ENCODE results near the gene CFAP73. TPM values are rescaled to one million over a fixed set of nuclear protein-coding genes. Genes with fewer than 3 reads are reported as not detected.
A peak's percentile ranks its signal among the peaks of the same experiment; 100 is the strongest.

Gene CFAP73
- total RNA-seq, 1 donor from 2014 or later, result not detected

GRCh38 chr12:113109872-113110599, 39.5 kb upstream of the CFAP73 start:
- TF ChIP-seq CTCF (IDR thresholded peaks at IDR 0.05; ENCODE audit: insufficient read depth, low read length, severe bottlenecking), result no peak
- peak; percentile 55 for FAIRE-seq
- peaks cover 4% of the 10 kb centered on the region for H3K27me3 ChIP-seq (ENCODE audit: control insufficient read depth, insufficient read depth, low read length)

GRCh38 chr12:113111247-113111646, 38.3 kb upstream of the CFAP73 start:
- no peak for TF ChIP-seq CTCF (IDR thresholded peaks at IDR 0.05; ENCODE audit: insufficient read depth, low read length, severe bottlenecking)
- DNase-seq (ENCODE audit: low read depth), result no peak

More at GRCh38 chr12:113109872-113110599, 39.5 kb upstream of the CFAP73 start:
- H3K4me3 ChIP-seq (ENCODE audit: low read depth, low read length), result no peak overlapping the region
- no peaks in the 10 kb centered on the region for H3K36me3 ChIP-seq (ENCODE audit: control insufficient read depth, insufficient read depth, low read length)
- no peak for DNase-seq (ENCODE audit: low read depth)

GRCh38 chr12:113112043-113112899, 37.3 kb upstream of the CFAP73 start:
- DNase-seq (ENCODE audit: low read depth), result no peak
- Histone ChIP-seq H3K27me3 (ENCODE audit: control insufficient read depth, insufficient read depth, low read length) (peaks cover 4% of the 10 kb centered on the region), H3K4me3 (ENCODE audit: low read depth, low read length) (no peak overlapping the region), H3K36me3 (ENCODE audit: control insufficient read depth, insufficient read depth, low read length) (no peaks in the 10 kb centered on the region)
- FAIRE-seq, result no peak
- TF ChIP-seq CTCF (IDR thresholded peaks at IDR 0.05; ENCODE audit: insufficient read depth, low read length, severe bottlenecking), result no peak

More at GRCh38 chr12:113111247-113111646, 38.3 kb upstream of the CFAP73 start:
- FAIRE-seq, result no peak
- Histone ChIP-seq H3K4me3 (ENCODE audit: low read depth, low read length) (no peak overlapping the region), H3K36me3 (ENCODE audit: control insufficient read depth, insufficient read depth, low read length) (no peaks in the 10 kb centered on the region), H3K27me3 (ENCODE audit: control insufficient read depth, insufficient read depth, low read length) (peaks cover 4% of the 10 kb centered on the region)

- no peak for TF ChIP-seq CTCF (IDR thresholded peaks at IDR 0.05; ENCODE audit: insufficient read depth, low read length, severe bottlenecking)
- H3K27me3 ChIP-seq (ENCODE audit: control insufficient read depth, insufficient read depth, low read length), result peaks cover 4% of the 10 kb centered on the region
- H3K4me3 ChIP-seq (ENCODE audit: low read depth, low read length), result no peak overlapping the region
- FAIRE-seq (no peak), DNase-seq (ENCODE audit: low read depth) (no peak)
- no peaks in the 10 kb centered on the region for H3K36me3 ChIP-seq (ENCODE audit: control insufficient read depth, insufficient read depth, low read length)
Observed at GRCh38 chr12:113113397-113113796, 36.1 kb upstream of the CFAP73 start.

GRCh38 chr12:113114447-113115178, 34.9 kb upstream of the CFAP73 start:
- peaks cover 2% of the 10 kb centered on the region for H3K27me3 ChIP-seq (ENCODE audit: control insufficient read depth, insufficient read depth, low read length)
- no peak for TF ChIP-seq CTCF (IDR thresholded peaks at IDR 0.05; ENCODE audit: insufficient read depth, low read length, severe bottlenecking)
- H3K4me3 ChIP-seq (ENCODE audit: low read depth, low read length), result no peak overlapping the region
- DNase-seq (ENCODE audit: low read depth) (no peak), FAIRE-seq (no peak)
- H3K36me3 ChIP-seq (ENCODE audit: control insufficient read depth, insufficient read depth, low read length), result no peaks in the 10 kb centered on the region

Measured in bronchial epithelial cell (primary cell).